ENCODE results near the gene GPC1.

GRCh38 chr2:240462073-240462706 lies 26.7 kb downstream of the GPC1 start:
- TF ChIP-seq POLR2AphosphoS5 (IDR thresholded peaks at IDR 0.05) (no peak), CTCF (IDR thresholded peaks at IDR 0.05) (no peak)
